SK-N-SH treated with all-trans-retinoic acid at 6 μM for 48 hours (cell line): ENCODE results near the gene SDK1.

Experiments used
- ATAC-seq: fragments of 200-7000 bp; cut with Tn5 transposase; 3 replicates; pipeline ENCODE4 v1.9.1; 2020; ENCODE audit warnings: mild to moderate bottlenecking, moderate library complexity
- BACH2 ChIP-seq: fragments of 250-450 bp; sonication (Bioruptor Pico); IDR thresholded peaks from 2 replicates; pipeline ENCODE4 v1.9.0; 2021; ENCODE audit warnings: mild to moderate bottlenecking, borderline replicate concordance
- CSDC2 ChIP-seq: fragments of 250-450 bp; sonication (Bioruptor Pico); IDR thresholded peaks from 2 replicates; pipeline ENCODE4 v1.5.0; 2020; ENCODE audit warnings: mild to moderate bottlenecking, moderate library complexity
- ESRRG ChIP-seq: fragments of 250-450 bp; sonication (Bioruptor Pico); IDR thresholded peaks from 2 replicates; pipeline ENCODE4 v1.6.1; 2021; ENCODE audit warnings: mild to moderate bottlenecking
- GLIS3 ChIP-seq: fragments of 250-450 bp; sonication (Bioruptor Pico); IDR thresholded peaks from 2 replicates; pipeline ENCODE4 v1.5.0; 2020; ENCODE audit warnings: mild to moderate bottlenecking, moderate library complexity
- ISL1 ChIP-seq: fragments of 250-450 bp; sonication (Bioruptor Pico); IDR thresholded peaks from 2 replicates; pipeline ENCODE4 v2.1.2; 2022; ENCODE audit warnings: mild to moderate bottlenecking, moderate library complexity
- OSR1 ChIP-seq: fragments of 250-450 bp; sonication (Bioruptor Pico); IDR thresholded peaks from 2 replicates; pipeline ENCODE4 v1.8.0; 2022; ENCODE audit warnings: moderate library complexity, mild to moderate bottlenecking, inconsistent platforms
- PPARA ChIP-seq: fragments of 250-450 bp; sonication (Bioruptor Pico); IDR thresholded peaks from 2 replicates; pipeline ENCODE4 v1.5.0; 2020; ENCODE audit warnings: mild to moderate bottlenecking, borderline replicate concordance
- SNAI2 ChIP-seq: fragments of 250-450 bp; sonication (Bioruptor Pico); IDR thresholded peaks from 2 replicates; pipeline ENCODE4 v1.5.0; 2020; ENCODE audit warnings: mild to moderate bottlenecking, moderate library complexity
- TCF4 ChIP-seq: fragments of 250-450 bp; sonication (Bioruptor Pico); IDR thresholded peaks from 2 replicates; pipeline ENCODE4 v1.8.0; 2021; ENCODE audit warnings: mild to moderate bottlenecking, moderate library complexity, borderline replicate concordance
- TOX ChIP-seq: fragments of 250-450 bp; sonication (Bioruptor Pico); IDR thresholded peaks from 2 replicates; pipeline ENCODE4 v1.8.0; 2021; ENCODE audit warnings: mild to moderate bottlenecking, moderate library complexity, borderline replicate concordance
- ZC3H10 ChIP-seq: fragments of 250-450 bp; sonication (Bioruptor Pico); IDR thresholded peaks from 2 replicates; pipeline ENCODE4 v1.5.1; 2021; ENCODE audit warnings: mild to moderate bottlenecking, moderate library complexity
- ZFP3 ChIP-seq: fragments of 250-450 bp; sonication (Bioruptor Pico); IDR thresholded peaks from 2 replicates; pipeline ENCODE4 v1.5.0; 2020; ENCODE audit warnings: mild to moderate bottlenecking, moderate library complexity
- ZNF70 ChIP-seq: fragments of 450-650 bp; formaldehyde crosslinking; IDR thresholded peaks from 2 replicates; pipeline ENCODE4 v1.5.0; 2020; ENCODE audit warnings: mild to moderate bottlenecking, moderate library complexity
- ZNF8 ChIP-seq: fragments of 450-650 bp; formaldehyde crosslinking; IDR thresholded peaks from 2 replicates; pipeline ENCODE4 v1.5.0; 2020; ENCODE audit warnings: mild to moderate bottlenecking, moderate library complexity
- TF ChIP-seq, protein P1 (sequence below): fragments of 250-450 bp; sonication (Bioruptor Pico); IDR thresholded peaks from 2 replicates; pipeline ENCODE4 v1.8.0; 2021; ENCODE audit warnings: low read depth, mild to moderate bottlenecking, moderate library complexity, borderline replicate concordance
- TF ChIP-seq, protein P2 (sequence below): fragments of 250-450 bp; sonication (Bioruptor Pico); IDR thresholded peaks from 2 replicates; pipeline ENCODE4 v1.5.1; 2020; ENCODE audit warnings: low read depth, mild to moderate bottlenecking, moderate library complexity
- TF ChIP-seq, protein P3 (sequence below): fragments of 250-450 bp; sonication (Bioruptor Pico); IDR thresholded peaks from 2 replicates; pipeline ENCODE4 v1.5.0; 2020; ENCODE audit warnings: mild to moderate bottlenecking, moderate library complexity
- TF ChIP-seq, protein P4 (sequence below): fragments of 250-450 bp; sonication (Bioruptor Pico); IDR thresholded peaks from 2 replicates; pipeline ENCODE4 v1.5.1; 2021; ENCODE audit warnings: mild to moderate bottlenecking, moderate library complexity
- TF ChIP-seq, protein P5 (sequence below): fragments of 250-450 bp; sonication (Bioruptor Pico); IDR thresholded peaks from 2 replicates; pipeline ENCODE4 v1.8.0; 2020; ENCODE audit warnings: mild to moderate bottlenecking, moderate library complexity, borderline replicate concordance

The SDK1 gene

DNA sequence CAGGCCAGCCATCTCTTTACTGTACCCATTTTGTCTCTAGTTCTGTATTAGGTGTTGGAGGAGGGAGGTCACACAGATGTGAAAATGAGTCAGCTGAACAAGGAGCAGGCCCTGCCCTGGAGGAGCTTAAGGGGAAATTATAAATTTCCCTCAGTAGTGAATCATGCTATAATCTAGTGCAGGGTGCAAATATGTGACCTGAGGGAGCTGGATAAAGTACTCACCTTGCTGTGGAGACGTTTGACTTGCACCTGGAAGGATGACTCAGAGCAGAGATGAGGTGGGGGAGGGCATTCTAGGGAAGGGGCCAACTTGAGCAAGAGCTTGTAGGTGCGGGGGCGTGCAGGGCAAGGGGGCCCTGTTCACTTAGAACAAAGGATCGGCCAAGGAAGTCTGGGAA lies 610.6 kb downstream of the SDK1 start:
- ATAC-seq = no peak

DNA sequence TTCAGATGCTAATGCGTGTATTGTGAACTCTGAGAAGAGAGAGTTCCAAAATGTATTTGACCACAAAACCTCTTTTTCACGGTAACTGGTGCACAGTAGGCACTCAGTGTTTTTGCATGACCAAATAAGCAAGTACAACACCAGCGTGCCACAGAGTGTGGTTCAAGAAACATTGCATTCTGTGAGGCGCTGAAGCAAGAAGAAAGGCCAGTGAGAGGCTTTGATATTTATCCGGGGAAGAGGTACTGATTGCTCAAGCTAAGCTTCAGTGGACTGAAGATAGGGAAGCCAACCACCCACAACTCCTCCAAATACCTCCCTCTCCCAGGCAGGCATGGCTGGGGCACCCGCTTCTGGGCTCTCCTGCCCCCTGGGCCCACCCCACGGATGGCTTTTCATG lies 611.2 kb downstream of the SDK1 start:
- TF ChIP-seq CSDC2 (no peak), ZNF8 (CRISPR knock-in tag) (no peak), ZFP3 (CRISPR knock-in tag) (no peak), GLIS3 (CRISPR knock-in tag) (no peak), ZNF70 (CRISPR knock-in tag) (no peak), TCF4 (no peak), SNAI2 (CRISPR knock-in tag) (no peak), ESRRG (CRISPR knock-in tag) (no peak), PPARA (CRISPR knock-in tag) (no peak), BACH2 (CRISPR knock-in tag) (no peak), ISL1 (CRISPR knock-in tag) (no peak)
- TF ChIP-seq, protein P1, sequence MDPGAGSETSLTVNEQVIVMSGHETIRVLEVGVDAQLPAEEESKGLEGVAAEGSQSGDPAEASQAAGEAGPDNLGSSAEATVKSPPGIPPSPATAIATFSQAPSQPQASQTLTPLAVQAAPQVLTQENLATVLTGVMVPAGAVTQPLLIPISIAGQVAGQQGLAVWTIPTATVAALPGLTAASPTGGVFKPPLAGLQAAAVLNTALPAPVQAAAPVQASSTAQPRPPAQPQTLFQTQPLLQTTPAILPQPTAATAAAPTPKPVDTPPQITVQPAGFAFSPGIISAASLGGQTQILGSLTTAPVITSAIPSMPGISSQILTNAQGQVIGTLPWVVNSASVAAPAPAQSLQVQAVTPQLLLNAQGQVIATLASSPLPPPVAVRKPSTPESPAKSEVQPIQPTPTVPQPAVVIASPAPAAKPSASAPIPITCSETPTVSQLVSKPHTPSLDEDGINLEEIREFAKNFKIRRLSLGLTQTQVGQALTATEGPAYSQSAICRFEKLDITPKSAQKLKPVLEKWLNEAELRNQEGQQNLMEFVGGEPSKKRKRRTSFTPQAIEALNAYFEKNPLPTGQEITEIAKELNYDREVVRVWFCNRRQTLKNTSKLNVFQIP (CRISPR knock-in tag) = no peak
- TF ChIP-seq, protein P2, sequence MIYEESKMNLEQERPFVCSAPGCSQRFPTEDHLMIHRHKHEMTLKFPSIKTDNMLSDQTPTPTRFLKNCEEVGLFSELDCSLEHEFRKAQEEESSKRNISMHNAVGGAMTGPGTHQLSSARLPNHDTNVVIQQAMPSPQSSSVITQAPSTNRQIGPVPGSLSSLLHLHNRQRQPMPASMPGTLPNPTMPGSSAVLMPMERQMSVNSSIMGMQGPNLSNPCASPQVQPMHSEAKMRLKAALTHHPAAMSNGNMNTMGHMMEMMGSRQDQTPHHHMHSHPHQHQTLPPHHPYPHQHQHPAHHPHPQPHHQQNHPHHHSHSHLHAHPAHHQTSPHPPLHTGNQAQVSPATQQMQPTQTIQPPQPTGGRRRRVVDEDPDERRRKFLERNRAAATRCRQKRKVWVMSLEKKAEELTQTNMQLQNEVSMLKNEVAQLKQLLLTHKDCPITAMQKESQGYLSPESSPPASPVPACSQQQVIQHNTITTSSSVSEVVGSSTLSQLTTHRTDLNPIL (CRISPR knock-in tag) = no peak
- TF ChIP-seq, protein P3, sequence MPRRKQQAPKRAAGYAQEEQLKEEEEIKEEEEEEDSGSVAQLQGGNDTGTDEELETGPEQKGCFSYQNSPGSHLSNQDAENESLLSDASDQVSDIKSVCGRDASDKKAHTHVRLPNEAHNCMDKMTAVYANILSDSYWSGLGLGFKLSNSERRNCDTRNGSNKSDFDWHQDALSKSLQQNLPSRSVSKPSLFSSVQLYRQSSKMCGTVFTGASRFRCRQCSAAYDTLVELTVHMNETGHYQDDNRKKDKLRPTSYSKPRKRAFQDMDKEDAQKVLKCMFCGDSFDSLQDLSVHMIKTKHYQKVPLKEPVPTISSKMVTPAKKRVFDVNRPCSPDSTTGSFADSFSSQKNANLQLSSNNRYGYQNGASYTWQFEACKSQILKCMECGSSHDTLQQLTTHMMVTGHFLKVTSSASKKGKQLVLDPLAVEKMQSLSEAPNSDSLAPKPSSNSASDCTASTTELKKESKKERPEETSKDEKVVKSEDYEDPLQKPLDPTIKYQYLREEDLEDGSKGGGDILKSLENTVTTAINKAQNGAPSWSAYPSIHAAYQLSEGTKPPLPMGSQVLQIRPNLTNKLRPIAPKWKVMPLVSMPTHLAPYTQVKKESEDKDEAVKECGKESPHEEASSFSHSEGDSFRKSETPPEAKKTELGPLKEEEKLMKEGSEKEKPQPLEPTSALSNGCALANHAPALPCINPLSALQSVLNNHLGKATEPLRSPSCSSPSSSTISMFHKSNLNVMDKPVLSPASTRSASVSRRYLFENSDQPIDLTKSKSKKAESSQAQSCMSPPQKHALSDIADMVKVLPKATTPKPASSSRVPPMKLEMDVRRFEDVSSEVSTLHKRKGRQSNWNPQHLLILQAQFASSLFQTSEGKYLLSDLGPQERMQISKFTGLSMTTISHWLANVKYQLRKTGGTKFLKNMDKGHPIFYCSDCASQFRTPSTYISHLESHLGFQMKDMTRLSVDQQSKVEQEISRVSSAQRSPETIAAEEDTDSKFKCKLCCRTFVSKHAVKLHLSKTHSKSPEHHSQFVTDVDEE (CRISPR knock-in tag) = no peak
- TF ChIP-seq, protein P4, sequence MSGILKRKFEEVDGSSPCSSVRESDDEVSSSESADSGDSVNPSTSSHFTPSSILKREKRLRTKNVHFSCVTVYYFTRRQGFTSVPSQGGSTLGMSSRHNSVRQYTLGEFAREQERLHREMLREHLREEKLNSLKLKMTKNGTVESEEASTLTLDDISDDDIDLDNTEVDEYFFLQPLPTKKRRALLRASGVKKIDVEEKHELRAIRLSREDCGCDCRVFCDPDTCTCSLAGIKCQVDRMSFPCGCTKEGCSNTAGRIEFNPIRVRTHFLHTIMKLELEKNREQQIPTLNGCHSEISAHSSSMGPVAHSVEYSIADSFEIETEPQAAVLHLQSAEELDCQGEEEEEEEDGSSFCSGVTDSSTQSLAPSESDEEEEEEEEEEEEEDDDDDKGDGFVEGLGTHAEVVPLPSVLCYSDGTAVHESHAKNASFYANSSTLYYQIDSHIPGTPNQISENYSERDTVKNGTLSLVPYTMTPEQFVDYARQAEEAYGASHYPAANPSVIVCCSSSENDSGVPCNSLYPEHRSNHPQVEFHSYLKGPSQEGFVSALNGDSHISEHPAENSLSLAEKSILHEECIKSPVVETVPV = no peak
- TF ChIP-seq, protein P5, sequence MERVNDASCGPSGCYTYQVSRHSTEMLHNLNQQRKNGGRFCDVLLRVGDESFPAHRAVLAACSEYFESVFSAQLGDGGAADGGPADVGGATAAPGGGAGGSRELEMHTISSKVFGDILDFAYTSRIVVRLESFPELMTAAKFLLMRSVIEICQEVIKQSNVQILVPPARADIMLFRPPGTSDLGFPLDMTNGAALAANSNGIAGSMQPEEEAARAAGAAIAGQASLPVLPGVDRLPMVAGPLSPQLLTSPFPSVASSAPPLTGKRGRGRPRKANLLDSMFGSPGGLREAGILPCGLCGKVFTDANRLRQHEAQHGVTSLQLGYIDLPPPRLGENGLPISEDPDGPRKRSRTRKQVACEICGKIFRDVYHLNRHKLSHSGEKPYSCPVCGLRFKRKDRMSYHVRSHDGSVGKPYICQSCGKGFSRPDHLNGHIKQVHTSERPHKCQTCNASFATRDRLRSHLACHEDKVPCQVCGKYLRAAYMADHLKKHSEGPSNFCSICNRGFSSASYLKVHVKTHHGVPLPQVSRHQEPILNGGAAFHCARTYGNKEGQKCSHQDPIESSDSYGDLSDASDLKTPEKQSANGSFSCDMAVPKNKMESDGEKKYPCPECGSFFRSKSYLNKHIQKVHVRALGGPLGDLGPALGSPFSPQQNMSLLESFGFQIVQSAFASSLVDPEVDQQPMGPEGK = no peak
- no peak for ATAC-seq

More for the DNA sequence above, 610.6 kb downstream of the SDK1 start:
- no peak for TF ChIP-seq GLIS3 (CRISPR knock-in tag)
- no peak for TF ChIP-seq ISL1 (CRISPR knock-in tag)
- TF ChIP-seq ZNF8 (CRISPR knock-in tag) = no peak
- TF ChIP-seq, protein P1 (CRISPR knock-in tag) = no peak
- no peak for TF ChIP-seq ZC3H10 (CRISPR knock-in tag)
- TF ChIP-seq TOX (CRISPR knock-in tag) = no peak
- no peak for TF ChIP-seq BACH2 (CRISPR knock-in tag)
- TF ChIP-seq OSR1 (CRISPR knock-in tag) = no peak
- TF ChIP-seq, protein P4 = no peak
